DMS114 treated with DMSO at 0.1 percent for 48 hours (cell line): ENCODE measurements around the gene IKZF5.

Experiments
- DNase-seq: peaks from one replicate; lab custom pipeline; 2025; ENCODE audit not compliant: unreplicated experiment; lab: John Stamatoyannopoulos, UW

IKZF5 gene

GRCh38 chr10:123016228-123016627 is 7.6 kb upstream of the IKZF5 start:
- no peak for DNase-seq

GRCh38 chr10:123014772-123015171 is 6.2 kb upstream of the IKZF5 start:
- DNase-seq = no peak

- no peak for DNase-seq
These were observed 5.1 kb upstream of the IKZF5 start for GRCh38 chr10:123013456-123014419.

GRCh38 chr10:123011987-123012386 is 3.4 kb upstream of the IKZF5 start:
- DNase-seq = no peak

- no peak for DNase-seq
These were observed 668 bp upstream of the IKZF5 start for GRCh38 chr10:123009105-123009820.

- DNase-seq = peak; percentile 64
These were observed 839 bp downstream of the IKZF5 start for GRCh38 chr10:123007558-123008354.

GRCh38 chr10:123004298-123004697 is 4.3 kb downstream of the IKZF5 start:
- DNase-seq = no peak

- no peak for DNase-seq
These were observed 7.2 kb downstream of the IKZF5 start for GRCh38 chr10:123001370-123001769.

- DNase-seq = no peak
These were observed 8.4 kb downstream of the IKZF5 start for GRCh38 chr10:123000155-123000554.

- DNase-seq = no peak
These were observed 9.2 kb downstream of the IKZF5 start for GRCh38 chr10:122999347-122999746.

- no peak for DNase-seq
These were observed 9.7 kb downstream of the IKZF5 start for GRCh38 chr10:122998934-122999333.

- DNase-seq = no peak
These were observed 10.2 kb downstream of the IKZF5 start for GRCh38 chr10:122998360-122998917.

GRCh38 chr10:122997864-122998263 is 10.7 kb downstream of the IKZF5 start:
- no peak for DNase-seq

- no peak for DNase-seq
These were observed 12.7 kb downstream of the IKZF5 start for GRCh38 chr10:122995936-122996335.

- no peak for DNase-seq
These were observed 14.7 kb downstream of the IKZF5 start for GRCh38 chr10:122993797-122994336.

- DNase-seq = no peak
These were observed 16.5 kb downstream of the IKZF5 start for GRCh38 chr10:122992031-122992585.

- no peak for DNase-seq
These were observed 18.3 kb downstream of the IKZF5 start for GRCh38 chr10:122990278-122990677.

- no peak for DNase-seq
These were observed 20.1 kb downstream of the IKZF5 start for GRCh38 chr10:122988501-122988900.

- no peak for DNase-seq
These were observed 22.3 kb downstream of the IKZF5 start for GRCh38 chr10:122986335-122986734.

GRCh38 chr10:122984708-122985107 is 23.9 kb downstream of the IKZF5 start:
- no peak for DNase-seq
